Spleen (tissue), 11 donors: ENCODE data around the gene SIM1. TPM values are rescaled to one million over a fixed set of nuclear protein-coding genes. Genes with fewer than 3 reads are reported as not detected.

Experiments used
- DNase-seq: peaks from one replicate; pipeline ENCODE4 v3.0.0-alpha.2; 2020
- H3K27ac ChIP-seq, 8 donors: fragments of 200-600 bp; sonication (generic) in 7 of 8; 1 replicate in 4 of 8; 2 replicates in 4 of 8; pipeline versions ENCODE4 v1.5.0 to v1.8.0; 2016 to 2021; ENCODE audit warnings: inconsistent platforms in 4 of 8, mild to moderate bottlenecking in 4 of 8, moderate library complexity in 1 of 8
- H3K27me3 ChIP-seq, 7 donors: fragments of 200-600 bp; sonication (generic) in 6 of 7; replicated peaks in 1 of 7; 1 replicate in 4 of 7; 2 replicates in 3 of 7; pipeline versions ENCODE4 v1.5.0 to v1.8.0; 2016 to 2021; ENCODE audit warnings: inconsistent platforms in 3 of 7, mild to moderate bottlenecking in 1 of 7
- H3K36me3 ChIP-seq, 6 donors: fragments of 200-600 bp; sonication (generic) in 5 of 6; 1 replicate in 4 of 6; 2 replicates in 2 of 6; pipeline versions ENCODE4 v1.5.0 to v1.8.0; 2016 to 2021; ENCODE audit warnings: inconsistent platforms in 2 of 6
- H3K4me1 ChIP-seq, 6 donors: fragments of 200-600 bp; sonication (generic) in 5 of 6; 1 replicate in 3 of 6; 2 replicates in 3 of 6; pipeline versions ENCODE4 v1.5.0 to v1.8.0; 2016 to 2021; ENCODE audit warnings: inconsistent platforms in 3 of 6
- H3K4me3 ChIP-seq, 8 donors: fragments of 200-600 bp; sonication (generic) in 7 of 8; 1 replicate in 4 of 8; 2 replicates in 4 of 8; pipeline versions ENCODE4 v1.5.0 to v1.8.0; 2016 to 2021; ENCODE audit warnings: inconsistent platforms in 4 of 8, mild to moderate bottlenecking in 4 of 8, moderate library complexity in 2 of 8
- H3K9me3 ChIP-seq, 8 donors: fragments of 200-600 bp; sonication (generic) in 7 of 8; 1 replicate in 4 of 8; 2 replicates in 4 of 8; pipeline versions ENCODE4 v1.5.0 to v1.8.0; 2016 to 2021; ENCODE audit warnings: inconsistent platforms in 4 of 8
- CTCF ChIP-seq, 11 experiments: fragments of 200-600 bp in 7 of 11; fragments of 450-650 bp in 4 of 11; sonication (generic) in 4 of 11; IDR thresholded peaks in 8 of 11; conservative IDR thresholded peaks in 3 of 11; 1 replicate in 7 of 11; 2 replicates in 4 of 11; pipeline versions ENCODE4 v1.4.0 to v1.8.0; 2016 to 2021; ENCODE audit warnings: antibody characterized with exemption in 11 of 11, inconsistent platforms in 4 of 11, mild to moderate bottlenecking in 1 of 11
- POLR2A ChIP-seq, 3 donors: fragments of 450-650 bp; IDR thresholded peaks; one replicate each; pipeline ENCODE4 v1.5.1; 2017; ENCODE audit warnings: antibody characterized with exemption in 3 of 3, mild to moderate bottlenecking in 1 of 3
- POLR2AphosphoS5 ChIP-seq, 3 donors: sonication (generic); formaldehyde crosslinking; IDR thresholded peaks; one replicate each; pipeline ENCODE4 v1.5.1; 2017; ENCODE audit warnings: antibody characterized with exemption in 3 of 3
- WGBS, 5 donors: extraction: QIAGEN DNeasy Blood & Tissue Kit in 3 of 5; methylation state at CpG; one replicate each; pipeline versions ENCODE4 v1.1.5 to v1.1.7; 2013 to 2018; 5-methylcytosine and 5-hydroxymethylcytosine counted together
- intact Hi-C: fragments of 100-400 bp; cut with DNase I; formaldehyde crosslinking; loops from one replicate; pipeline ENCODE4 v1.15.0; 2023; ENCODE audit warnings: low total_unique reads
- polyA plus RNA-seq, 3 donors: library from polyadenylated mRNA; stranded (reverse); fragments of 200-250 nt; gene quantifications; one replicate each; pipeline ENCODE4 v1.2.1, GENCODE V29; 2013
- total RNA-seq, 7 donors: library from RNA; depleted of rRNA in 3 of 7; stranded (reverse); fragments of >200 nt in 3 of 7; fragmentation: NEBNext Ultra II Directional in 4 of 7; extraction: Animal tissue kit (Norgen Biotek cat#: 25700) in 4 of 7; gene quantifications; one replicate each; pipeline versions ENCODE4 v1.1.0 to v1.2.1, GENCODE V29; 2016 to 2021
- donor health status: healthy with polysubstance abuse.
- donor health status: DM: no; HTN: no; CAD: no; lungs with moderate emphysema.
- donor health status: DM: no; HTN: no; CAD: no.
- donor health status: Bipolar disorder and iron deficiency.
- donor health status: healthy.
- donor health status: DM: no; HTN: no; CAD: no.
- donor health status: DM: yes; HTN: yes; CAD: no.

The SIM1 gene
- total and polyA plus RNA-seq, 10 donors: not detected

- DNase-seq: no peak
- intact Hi-C loops: no loop called here
- Histone ChIP-seq H3K9me3 (no peaks in the 10 kb centered on the region), H3K4me1 (no peaks in the 10 kb centered on the region), H3K4me3 (no peak overlapping the region), H3K27ac (no peak overlapping the region), H3K27me3 (no peaks in the 10 kb centered on the region), H3K36me3 (no peaks in the 10 kb centered on the region)
- TF ChIP-seq POLR2AphosphoS5 (IDR thresholded peaks at IDR 0.05) (no peak), POLR2A (IDR thresholded peaks at IDR 0.05) (no peak), CTCF (IDR thresholded peaks at IDR 0.05 in 8 of 11, conservative IDR thresholded peaks at IDR 0.05 in 3 of 11) (no peak)
- WGBS, 5 donors: 91 to 96% (median 93%) methylated on average over 22 to 23 of the region's 23 CpGs
Observed at GRCh38 chr6:100393493-100393892, 71.2 kb downstream of the SIM1 start.

GRCh38 chr6:100392423-100392822 lies 72.3 kb downstream of the SIM1 start:
- Histone ChIP-seq H3K36me3 (no peaks in the 10 kb centered on the region), H3K4me1 (no peaks in the 10 kb centered on the region), H3K9me3 (no peaks in the 10 kb centered on the region), H3K27ac (no peak overlapping the region), H3K4me3 (no peak overlapping the region), H3K27me3 (no peaks in the 10 kb centered on the region)
- TF ChIP-seq CTCF (IDR thresholded peaks at IDR 0.05 in 8 of 11, conservative IDR thresholded peaks at IDR 0.05 in 3 of 11) (no peak), POLR2A (IDR thresholded peaks at IDR 0.05) (no peak), POLR2AphosphoS5 (IDR thresholded peaks at IDR 0.05) (no peak)
- DNase-seq: no peak
- WGBS, 5 donors: 91 to 98% (median 92%) methylated on average over 2 of the region's 2 CpGs
- intact Hi-C loops: no loop called here

- H3K4me3 ChIP-seq: no peak overlapping the region
- DNase-seq: no peak
- TF ChIP-seq CTCF (IDR thresholded peaks at IDR 0.05 in 8 of 11, conservative IDR thresholded peaks at IDR 0.05 in 3 of 11) (no peak), POLR2AphosphoS5 (IDR thresholded peaks at IDR 0.05) (no peak)
- H3K4me1 ChIP-seq: no peaks in the 10 kb centered on the region
- H3K36me3 ChIP-seq: no peaks in the 10 kb centered on the region
- intact Hi-C loops: no loop called here
- peaks cover 0 to 4% (median 0%) of the 10 kb centered on the region in 7 donors for H3K27me3 ChIP-seq
- H3K9me3 ChIP-seq: no peaks in the 10 kb centered on the region
- WGBS, 5 donors: 51 to 63% (median 57%) methylated on average over 3 of the region's 3 CpGs
- no peak overlapping the region for H3K27ac ChIP-seq
Observed at GRCh38 chr6:100388868-100389519, 75.7 kb downstream of the SIM1 start.

- Histone ChIP-seq H3K36me3 (no peaks in the 10 kb centered on the region), H3K4me1 (no peaks in the 10 kb centered on the region), H3K4me3 (no peak overlapping the region), H3K27me3 (peaks cover 0 to 4% (median 0%) of the 10 kb centered on the region in 7 donors), H3K27ac (no peak overlapping the region), H3K9me3 (no peaks in the 10 kb centered on the region)
- 82 to 85% (median 83%) methylated on average over 5 of the region's 5 CpGs for WGBS, 5 donors
- TF ChIP-seq POLR2A (IDR thresholded peaks at IDR 0.05) (no peak), POLR2AphosphoS5 (IDR thresholded peaks at IDR 0.05) (no peak), CTCF (IDR thresholded peaks at IDR 0.05 in 8 of 11, conservative IDR thresholded peaks at IDR 0.05 in 3 of 11) (no peak)
- no peak for DNase-seq
- intact Hi-C loops: no loop called here
Observed at GRCh38 chr6:100382767-100383195, 81.9 kb downstream of the SIM1 start.
